Head of caudate nucleus (tissue), 42 donors: ENCODE measurements around the gene ANKRD34A.

Source experiments
- DNase-seq, 42 donors: peaks; one replicate each; pipeline versions ENCODE4 v3.0.0 to v3.0.0-alpha.2; 2020 to 2021; ENCODE audit warnings: mixed read lengths in 7 of 42
- intact Hi-C: fragments of 100-400 bp; cut with DNase I; formaldehyde crosslinking; loops from one replicate; pipeline ENCODE4 v1.15.0; 2022

ANKRD34A gene

DNA sequence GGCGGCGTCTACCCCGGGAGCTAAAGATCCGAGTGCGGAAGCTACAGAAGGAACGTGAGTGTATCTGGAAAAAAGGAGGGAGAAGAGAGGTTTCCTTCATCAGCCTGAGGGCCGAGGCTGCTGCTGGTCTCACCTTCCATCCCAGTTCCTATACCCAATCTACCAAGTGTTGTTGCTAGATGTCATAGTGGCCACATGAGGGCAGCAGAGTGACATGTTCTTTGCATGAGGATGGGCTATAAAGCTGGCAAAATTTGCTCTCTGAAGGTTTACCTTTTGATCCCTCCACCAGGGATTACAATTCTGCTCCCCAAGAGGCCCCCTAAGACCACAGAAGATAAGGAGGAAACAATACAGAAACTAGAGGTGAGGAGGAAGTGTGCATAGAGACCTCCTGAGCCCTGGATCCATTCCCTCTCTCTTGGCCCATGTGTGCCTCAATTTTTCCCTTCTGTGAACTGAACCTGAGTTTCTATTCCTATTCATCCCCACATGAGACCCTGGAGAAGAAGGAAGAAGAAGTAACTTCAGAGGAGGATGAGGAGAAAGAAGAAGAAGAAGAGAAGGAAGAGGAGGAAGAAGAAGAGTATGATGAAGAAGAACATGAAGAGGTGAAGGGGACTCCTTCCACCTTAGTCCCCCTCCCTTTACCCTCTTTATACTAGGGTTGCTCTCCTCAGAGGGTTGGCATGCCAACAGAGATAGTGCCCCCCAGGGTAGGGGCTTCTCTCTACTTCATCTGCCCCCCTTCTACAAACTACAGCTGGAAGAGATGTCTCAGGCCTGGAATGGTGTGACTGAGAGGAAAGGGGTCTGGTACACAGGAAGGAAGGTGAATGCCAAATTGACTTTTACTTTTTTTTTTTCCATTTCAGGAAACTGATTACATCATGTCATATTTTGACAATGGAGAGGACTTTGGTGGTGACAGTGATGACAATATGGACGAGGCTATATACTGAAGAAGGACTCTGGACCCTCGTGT is 13.4 kb upstream of the ANKRD34A start:
- intact Hi-C loops: loop anchor here (2.0 kb wide), 1 partner anchor 35 kb away; no protein-coding TSS in a partner anchor
- DNase-seq: peak in 41 of 42 donors; percentile 28 to 92 (median 79)

DNA sequence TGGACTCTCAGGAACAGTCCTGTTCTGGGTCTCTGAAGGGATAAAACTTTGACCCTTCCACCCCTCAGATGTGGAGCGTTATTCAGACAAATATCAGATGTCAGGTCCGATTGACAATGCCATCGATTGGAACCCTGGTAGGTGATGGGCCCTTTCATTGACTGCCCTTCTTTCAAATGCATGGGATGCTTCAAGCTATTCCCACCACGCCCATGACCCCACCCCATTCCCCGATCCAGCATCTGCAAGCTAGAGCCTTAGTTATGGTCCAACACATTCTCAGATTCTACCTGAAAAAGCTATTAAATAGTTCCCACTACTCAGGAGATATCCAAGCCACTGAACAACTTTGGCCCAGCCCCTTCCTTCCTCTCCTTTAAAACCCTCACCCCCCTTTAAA is 12.6 kb upstream of the ANKRD34A start:
- peak in 1 of 42 donors; percentile 19 for DNase-seq
- intact Hi-C loops: loop anchor here (2.0 kb wide), 1 partner anchor 36 kb away; no protein-coding TSS in a partner anchor

DNA sequence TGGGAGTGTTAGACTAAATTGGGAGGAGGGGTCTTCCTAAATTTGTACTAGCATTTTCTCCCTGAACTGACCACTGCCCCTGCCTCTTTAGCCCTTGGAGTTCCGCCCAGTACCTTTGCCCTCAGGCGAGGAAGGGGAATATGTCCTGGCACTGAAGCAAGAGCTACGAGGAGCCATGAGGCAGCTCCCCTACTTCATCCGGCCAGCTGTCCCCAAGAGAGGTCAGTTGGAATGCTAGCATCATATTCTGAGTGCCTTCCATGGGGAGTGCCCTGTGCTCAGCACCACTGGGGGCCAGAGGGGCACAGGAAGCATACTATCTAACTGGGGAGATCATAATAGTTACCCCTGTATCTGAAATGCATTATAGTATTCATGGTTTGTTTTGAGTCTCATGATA is 10.8 kb upstream of the ANKRD34A start:
- intact Hi-C loops: no loop called here
- DNase-seq: peak in 1 of 42 donors; percentile 14

DNA sequence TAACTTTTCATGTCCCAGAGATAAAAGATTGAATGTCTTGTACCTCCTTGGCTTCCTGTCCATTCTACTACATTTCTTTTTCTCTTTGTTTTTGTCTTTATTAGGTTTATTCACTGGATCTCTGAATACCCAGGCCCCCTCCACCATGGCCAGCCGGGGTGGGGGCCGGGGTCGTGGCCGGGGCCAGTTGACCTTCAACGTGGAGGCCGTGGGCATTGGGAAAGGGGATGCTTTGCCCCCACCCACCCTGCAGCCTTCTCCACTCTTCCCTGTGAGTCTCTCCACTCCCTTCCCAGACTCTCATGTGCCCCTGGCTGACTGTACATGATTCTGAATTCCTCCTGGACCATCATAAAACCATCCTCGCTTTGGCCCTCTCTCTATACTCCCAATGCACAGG is 10.3 kb upstream of the ANKRD34A start:
- DNase-seq: peak in 1 of 42 donors; percentile 7
- intact Hi-C loops: no loop called here

DNA sequence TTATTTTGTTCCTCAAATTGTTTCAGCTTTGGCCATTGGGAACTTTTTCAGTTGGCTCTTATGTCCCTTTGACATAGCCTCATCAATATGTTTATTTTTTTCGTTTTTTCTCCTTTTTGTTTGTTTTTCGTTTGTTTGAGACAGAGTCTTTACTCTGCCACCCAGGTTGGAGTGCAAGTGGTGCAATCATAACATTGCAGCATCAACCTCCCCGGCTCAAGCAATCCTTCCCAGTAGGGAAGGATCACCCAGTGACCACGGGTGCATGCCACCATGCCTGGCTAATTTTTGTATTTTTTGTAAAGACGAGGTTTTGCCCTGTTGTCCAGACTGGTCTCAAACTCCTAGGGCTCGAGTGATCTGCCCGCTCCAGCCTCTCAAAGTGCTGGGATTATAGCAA is 8.2 kb upstream of the ANKRD34A start:
- no peak for DNase-seq
- intact Hi-C loops: no loop called here

DNA sequence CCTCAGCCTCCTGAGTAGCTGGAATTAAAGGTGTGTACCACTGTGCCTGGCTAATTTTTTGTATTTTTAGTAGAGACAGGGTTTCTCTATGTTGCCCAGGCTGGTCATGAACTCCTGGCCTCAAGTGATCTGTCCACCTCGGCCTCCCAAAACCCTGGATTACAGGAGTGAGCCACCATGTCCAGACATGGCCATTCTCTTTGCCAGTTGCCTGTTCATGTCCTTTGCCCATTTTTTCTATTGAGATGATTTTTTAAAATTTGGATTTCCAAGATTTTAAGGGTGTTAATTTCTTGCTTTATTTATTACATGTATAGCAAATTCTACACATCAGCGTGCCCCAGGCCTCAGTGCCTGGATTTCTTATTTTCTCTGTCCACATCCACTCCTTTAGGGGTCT is 2.9 kb upstream of the ANKRD34A start:
- DNase-seq: no peak
- intact Hi-C loops: no loop called here

DNA sequence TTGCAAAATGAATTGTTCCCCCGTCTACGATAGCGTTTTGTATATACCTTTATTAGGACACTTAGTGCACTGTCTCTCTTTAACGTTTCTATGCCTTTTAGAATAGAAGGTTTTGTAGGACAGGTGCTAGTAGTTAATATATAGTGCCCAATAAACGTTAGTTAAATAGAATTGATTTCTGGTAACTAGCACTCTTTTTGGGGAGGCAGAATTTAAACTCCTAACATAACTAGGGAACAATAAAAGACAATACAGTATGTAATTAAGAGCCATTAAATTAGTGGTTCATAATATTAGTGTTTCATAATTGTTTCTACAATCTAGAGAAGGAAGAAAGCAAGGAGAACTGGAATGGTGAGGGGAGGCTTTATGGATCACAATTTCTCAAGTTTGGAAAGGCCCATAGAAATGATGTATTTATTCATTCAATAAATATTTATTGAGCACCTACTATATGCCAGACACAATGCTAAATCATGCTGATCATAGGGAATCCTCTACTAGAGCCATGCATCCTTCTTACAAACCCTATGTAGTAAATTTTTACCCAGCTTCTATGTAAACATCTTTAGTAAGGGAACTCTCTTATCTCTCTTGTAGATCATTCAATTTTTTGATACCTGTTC is 857 bp upstream of the ANKRD34A start:
- intact Hi-C loops: no loop called here
- DNase-seq: no peak

DNA sequence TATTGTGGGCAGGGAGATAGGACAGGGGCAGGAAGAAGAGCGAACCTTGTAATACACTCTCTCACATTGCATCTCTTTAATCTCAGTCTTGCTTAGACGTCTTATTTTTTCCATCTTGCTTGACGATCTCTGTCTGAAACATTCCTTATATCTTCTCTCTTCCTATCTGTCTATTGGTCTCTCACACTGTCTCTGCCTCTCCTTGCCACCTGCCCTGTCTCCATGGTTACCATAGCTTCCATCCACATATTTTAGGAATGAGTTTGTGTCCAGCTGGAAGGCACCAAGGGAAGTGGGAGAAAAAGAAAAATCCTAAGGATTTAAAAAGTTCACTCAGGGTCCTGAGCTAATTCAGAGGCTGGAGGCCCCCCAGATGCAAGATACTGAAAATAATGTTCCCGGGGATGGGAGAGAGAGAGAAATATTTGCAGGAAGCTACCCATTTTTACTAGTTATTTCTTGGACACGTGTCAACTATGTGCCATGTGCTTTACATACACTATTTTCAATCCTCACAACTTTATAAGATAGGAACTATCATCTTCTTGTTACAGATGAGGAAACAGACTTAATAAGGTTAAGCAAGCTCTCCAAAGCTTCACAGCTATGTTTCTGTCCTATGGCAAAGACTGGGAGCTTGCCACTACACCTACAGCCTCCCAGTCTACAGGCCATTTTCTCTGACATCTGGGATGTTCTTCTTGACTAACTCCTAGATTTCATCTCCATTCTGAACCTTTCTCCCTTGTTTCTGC is 933 bp downstream of the ANKRD34A start:
- intact Hi-C loops: loop anchor here (5.0 kb wide), 1 partner anchor 34 kb away; the partner anchor contains the start of gene TXNIP
- DNase-seq: peak in 2 of 42 donors; percentile 10 to 36

DNA sequence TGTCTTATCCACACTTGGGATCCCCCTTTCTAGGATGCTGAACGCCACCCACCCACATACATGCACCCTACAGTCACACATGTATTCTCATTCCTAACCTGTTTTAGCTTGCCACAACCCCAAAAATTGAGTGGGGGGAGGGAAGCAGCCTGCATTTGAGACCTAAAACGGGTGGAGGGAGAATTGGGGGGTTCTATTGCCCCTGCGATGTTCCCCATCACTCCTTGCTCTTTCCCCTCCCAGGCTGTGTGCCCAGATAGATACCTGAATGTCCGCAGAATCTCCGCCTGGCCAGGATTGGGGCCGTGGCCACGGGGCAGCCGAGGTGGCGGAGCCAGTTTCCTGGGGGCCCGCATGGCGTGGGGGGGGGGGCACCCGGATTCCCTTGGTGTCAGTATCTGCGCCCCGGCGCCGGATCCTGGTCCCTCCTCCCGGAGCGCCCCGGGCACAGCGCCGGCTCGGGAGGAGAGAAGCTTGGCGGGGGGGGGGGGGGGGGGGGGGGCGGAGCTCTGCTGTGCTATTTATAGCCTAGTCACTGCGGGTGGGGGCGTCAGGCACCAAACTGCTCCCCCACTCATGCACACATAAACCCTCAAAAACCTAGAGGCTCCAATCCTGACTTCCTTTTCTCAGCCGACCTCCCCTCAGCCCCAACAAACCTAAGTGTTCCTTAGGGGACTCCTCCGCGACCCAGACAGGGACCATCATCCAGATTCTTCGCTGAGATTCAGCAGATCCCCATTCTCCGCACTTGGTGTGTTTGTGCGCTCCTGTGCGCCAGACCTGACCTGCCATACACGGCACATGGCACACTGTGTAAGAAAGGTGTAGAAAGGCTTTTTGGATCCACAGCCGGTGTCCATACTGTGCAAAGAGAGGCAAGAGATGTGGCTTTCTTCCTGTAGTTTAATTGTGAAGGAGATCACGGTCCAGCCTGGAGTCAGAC is 1.9 kb downstream of the ANKRD34A start:
- DNase-seq: peak; percentile 67 to 90 (median 80)

DNA sequence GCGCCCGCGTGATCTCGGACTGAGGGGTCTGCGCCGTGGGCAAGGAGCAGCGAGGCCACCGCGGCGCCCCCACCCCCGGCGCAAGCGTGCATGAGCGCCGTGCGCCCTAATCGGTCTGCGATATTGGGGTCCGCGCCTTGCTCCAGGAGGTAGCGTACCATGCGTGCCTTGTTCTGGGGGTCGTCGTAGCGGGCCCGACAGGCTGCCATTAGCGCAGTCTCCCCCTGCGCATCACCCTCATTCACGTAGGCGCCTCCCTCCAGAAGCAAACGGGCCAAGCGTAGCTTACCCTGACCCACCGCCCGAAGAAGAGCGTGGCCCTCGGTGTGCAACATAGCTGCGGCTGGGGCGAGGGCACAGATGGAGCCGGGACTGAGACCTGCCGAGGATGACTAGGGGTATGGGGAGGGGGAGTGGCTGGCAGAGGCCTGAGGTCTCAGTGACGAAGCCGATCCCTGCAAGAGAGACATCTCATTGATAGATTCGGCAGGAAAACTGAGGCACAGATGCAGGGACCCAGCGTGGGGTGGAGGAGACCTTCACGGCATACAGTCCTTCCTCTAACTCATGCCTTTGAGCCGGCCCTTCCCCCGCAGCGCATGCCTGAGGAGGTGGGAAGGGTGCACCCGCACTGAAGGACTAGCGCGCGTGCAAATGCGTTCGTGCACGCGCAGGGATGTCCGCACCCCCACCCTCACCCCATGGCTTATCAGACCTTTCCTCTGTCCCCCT is 2.8 kb downstream of the ANKRD34A start:
- intact Hi-C loops: loop anchor here (5.0 kb wide), 1 partner anchor 36 kb away; the partner anchor contains the start of gene TXNIP
- DNase-seq: peak; percentile 46 to 90 (median 74)

More for the DNA sequence above, 1.9 kb downstream of the ANKRD34A start:
- intact Hi-C loops: loop anchor here (5.0 kb wide), 1 partner anchor 35 kb away; the partner anchor contains the start of gene TXNIP

DNA sequence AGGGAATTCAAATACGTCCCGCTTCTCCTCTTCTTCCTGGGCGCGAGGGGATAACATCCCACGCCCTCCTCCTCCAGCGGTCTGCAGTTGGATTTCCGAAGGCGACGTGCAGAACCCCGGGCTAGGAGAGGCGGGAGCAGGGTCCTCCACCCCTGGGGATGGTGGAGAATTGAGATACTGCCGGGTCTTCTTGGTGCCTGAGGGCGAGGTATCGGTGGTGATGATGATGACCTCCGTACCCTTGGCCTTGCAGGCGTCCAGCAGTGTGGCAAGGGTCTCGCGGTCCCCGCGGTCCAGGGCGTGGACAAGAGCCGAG is 3.3 kb downstream of the ANKRD34A start:
- intact Hi-C loops: loop anchor here (5.0 kb wide), 1 partner anchor 36 kb away; the partner anchor contains the start of gene TXNIP
- peak in 5 of 42 donors; percentile 9 to 42 (median 27) for DNase-seq

DNA sequence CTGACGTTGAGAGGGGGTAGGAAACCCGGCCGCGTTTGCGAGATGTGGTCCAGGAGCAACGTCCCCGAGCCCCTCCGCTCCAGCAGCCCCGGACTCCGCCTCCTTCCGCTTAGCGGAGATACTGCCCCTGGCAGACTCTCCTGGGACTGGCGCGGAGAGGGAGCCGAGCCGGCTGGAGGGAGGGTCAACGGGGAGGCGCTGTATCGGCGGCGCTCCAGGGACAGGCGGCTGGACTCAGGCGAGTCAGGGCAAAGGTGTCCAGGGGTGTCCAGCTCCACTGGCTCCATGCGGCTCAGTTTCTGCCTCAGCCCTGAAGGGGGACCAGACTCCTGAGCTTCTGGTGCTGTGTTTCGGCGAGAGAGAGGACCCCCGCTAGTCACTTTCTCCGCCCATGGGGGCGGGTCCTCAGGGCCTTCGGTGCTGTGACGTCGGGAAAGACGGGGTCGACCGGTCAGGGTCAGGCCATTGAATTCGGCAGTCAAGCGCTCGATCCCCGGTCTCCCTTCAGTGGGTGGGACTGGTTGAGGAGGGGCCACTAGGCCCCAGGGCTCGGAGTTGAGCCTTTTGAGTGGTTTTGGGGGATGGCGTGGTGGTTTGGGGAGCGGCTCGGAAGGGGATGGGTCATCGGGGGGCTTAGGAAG is 3.8 kb downstream of the ANKRD34A start:
- DNase-seq: peak; percentile 37 to 87 (median 74)
- intact Hi-C loops: loop anchor here (5.0 kb wide), 1 partner anchor 37 kb away; the partner anchor contains the start of gene TXNIP

DNA sequence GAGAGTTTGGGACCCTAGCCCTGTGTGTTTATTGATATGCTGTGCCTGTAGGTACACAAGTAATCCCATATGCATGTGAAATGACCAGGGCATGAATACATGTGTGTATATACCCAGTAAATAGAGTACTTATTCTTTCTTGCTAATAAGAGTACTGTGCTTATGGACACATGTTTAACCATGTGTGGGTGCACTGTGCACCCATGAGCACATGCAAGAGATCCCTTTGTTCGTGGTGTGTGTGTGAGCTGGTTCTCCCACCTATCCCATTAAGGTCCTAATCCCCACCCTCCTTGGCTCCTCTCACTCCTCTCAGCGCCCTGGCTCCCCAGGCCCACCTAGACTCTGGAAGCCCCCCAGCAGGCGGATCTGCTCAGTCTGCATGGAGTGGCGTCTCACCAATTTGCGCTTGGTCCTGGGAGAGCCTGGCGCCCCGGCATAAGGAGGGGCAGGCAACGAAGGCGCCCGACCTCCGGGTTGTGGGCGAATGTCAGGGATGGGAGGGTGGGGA is 4.4 kb downstream of the ANKRD34A start:
- no peak for DNase-seq
- intact Hi-C loops: loop anchor here (5.0 kb wide), 1 partner anchor 37 kb away; the partner anchor contains the start of gene TXNIP

DNA sequence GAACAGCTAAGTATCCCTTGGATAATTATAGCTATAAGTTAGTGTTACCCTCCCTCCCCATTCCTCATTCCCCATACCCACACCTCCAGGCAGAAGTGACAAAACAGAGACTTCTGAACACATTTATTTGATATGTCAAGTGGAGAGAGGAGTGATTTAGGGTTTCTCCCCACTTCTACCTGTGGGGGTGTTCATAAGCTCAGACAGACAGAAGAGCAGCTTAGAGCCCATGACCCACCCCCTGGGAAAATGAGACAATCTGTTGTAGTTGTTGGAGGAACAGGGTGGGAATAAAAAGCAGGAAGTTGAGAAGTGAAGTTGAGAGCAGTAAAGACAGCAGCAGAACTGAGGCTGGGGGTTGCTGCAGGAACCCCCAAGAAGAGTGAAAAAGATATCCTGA is 5.0 kb downstream of the ANKRD34A start:
- intact Hi-C loops: no loop called here

DNA sequence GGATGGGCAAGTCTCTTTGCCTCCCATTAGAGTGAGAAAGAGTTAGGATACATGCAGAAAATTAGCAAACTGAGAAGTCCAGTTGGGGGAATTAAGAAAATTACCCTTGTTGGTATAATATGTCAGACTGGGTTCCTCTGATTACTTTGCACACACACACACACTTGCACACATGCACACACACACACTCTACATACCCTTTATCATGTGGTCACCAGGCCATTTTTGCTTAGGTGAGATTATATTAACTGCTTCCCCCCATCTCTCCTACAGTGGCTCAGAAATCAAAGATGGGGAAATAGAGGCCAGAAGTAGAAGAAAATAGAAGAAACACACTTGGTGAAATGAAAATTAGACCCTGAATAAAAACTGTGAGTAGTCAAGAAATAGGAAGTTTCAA is 5.6 kb downstream of the ANKRD34A start:
- DNase-seq: peak in 1 of 42 donors; percentile 17
- intact Hi-C loops: no loop called here

More for the DNA sequence above, 5.0 kb downstream of the ANKRD34A start:
- DNase-seq: peak in 1 of 42 donors; percentile 12
